Brain microvascular endothelial cell (primary cell): ENCODE results near the gene UCP1.

Source experiments
- DNase-seq: peaks from one replicate; pipeline ENCODE4 v3.0.0-alpha.2; 2020
- H3K27ac ChIP-seq: fragments of 250-450 bp; sonication (Bioruptor Pico); 2 replicates; pipeline ENCODE4 v1.5.1; 2020; ENCODE audit warnings: mild to moderate bottlenecking, moderate library complexity
- H3K27me3 ChIP-seq: fragments of 250-450 bp; sonication (Bioruptor Pico); replicated peaks from 2 replicates; pipeline ENCODE4 v1.5.1; 2020; ENCODE audit warnings: mild to moderate bottlenecking
- H3K36me3 ChIP-seq: fragments of 250-450 bp; sonication (Bioruptor Pico); replicated peaks from 2 replicates; pipeline ENCODE4 v1.5.1; 2020; ENCODE audit warnings: mild to moderate bottlenecking
- H3K4me3 ChIP-seq: 2 replicates; pipeline ENCODE4 v1.5.1; 2011; ENCODE audit warnings: low read depth, mild to moderate bottlenecking, control low read depth, low read length, moderate library complexity
- in situ Hi-C: cut with HindIII; loops from 2 replicates; pipeline ENCODE4 v1.10.0; 2017; ENCODE audit warnings: low sequenced_read_pairs, low pct_ligation_motif_present
- TF ChIP-seq, protein P1 (sequence below): IDR thresholded peaks from 2 replicates; pipeline ENCODE4 v1.5.1; 2011; ENCODE audit warnings: low read depth, mild to moderate bottlenecking, moderate library complexity, low read length, control low read depth, inconsistent platforms; ENCODE audit errors: missing control alignments

UCP1 gene

DNA sequence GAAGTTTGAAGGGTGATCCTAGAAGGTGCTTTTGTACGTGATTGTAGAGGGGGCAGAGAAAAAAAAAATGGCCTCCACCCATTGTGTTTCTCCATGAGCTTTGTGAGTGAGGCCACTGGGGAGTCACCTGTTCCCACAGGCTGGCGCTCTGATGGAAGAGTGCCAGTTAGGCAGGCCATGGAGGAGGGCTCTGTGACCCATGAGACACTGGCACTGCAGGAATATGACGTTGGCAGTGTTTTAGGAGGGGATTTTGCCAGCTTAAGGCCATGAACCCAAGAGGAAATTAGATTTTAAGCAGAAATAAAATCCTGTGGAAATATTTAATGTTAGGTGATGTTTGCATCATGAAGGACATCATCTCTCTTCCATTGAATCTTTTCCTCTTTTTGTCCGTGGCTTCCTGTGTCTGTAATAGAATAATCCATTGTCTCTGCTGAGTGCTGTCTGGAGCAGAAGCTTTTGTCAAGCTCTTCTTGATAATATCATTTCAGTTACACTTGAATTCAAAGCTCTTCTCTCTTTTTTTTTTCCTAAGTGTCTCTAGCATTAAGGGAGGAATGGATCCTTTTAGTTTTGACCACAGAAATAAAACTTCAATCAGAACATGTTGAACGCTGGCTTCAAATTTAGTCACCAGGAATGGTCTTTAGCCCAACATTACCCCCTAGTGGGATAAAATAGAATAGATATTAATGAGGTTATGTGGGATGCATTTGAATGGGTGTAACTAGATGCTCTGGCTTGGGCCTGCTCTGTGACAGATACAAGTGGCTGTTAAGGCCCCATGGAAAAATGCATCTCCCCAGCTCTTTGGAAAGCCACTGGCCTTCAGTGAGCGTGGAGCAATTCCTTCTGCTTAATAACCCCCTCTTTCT is 41.0 kb upstream of the UCP1 start:
- TF ChIP-seq, protein P1, sequence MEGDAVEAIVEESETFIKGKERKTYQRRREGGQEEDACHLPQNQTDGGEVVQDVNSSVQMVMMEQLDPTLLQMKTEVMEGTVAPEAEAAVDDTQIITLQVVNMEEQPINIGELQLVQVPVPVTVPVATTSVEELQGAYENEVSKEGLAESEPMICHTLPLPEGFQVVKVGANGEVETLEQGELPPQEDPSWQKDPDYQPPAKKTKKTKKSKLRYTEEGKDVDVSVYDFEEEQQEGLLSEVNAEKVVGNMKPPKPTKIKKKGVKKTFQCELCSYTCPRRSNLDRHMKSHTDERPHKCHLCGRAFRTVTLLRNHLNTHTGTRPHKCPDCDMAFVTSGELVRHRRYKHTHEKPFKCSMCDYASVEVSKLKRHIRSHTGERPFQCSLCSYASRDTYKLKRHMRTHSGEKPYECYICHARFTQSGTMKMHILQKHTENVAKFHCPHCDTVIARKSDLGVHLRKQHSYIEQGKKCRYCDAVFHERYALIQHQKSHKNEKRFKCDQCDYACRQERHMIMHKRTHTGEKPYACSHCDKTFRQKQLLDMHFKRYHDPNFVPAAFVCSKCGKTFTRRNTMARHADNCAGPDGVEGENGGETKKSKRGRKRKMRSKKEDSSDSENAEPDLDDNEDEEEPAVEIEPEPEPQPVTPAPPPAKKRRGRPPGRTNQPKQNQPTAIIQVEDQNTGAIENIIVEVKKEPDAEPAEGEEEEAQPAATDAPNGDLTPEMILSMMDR: peak; percentile 46
- in situ Hi-C loops: no loop called here
- DNase-seq: peak; percentile 28

GRCh38 chr4:140607852-140608251 is 39.1 kb upstream of the UCP1 start:
- DNase-seq: no peak
- in situ Hi-C loops: no loop called here
- no peak overlapping the region for H3K4me3 ChIP-seq
- TF ChIP-seq, protein P1: no peak
- no peak overlapping the region for H3K27ac ChIP-seq
- no peaks in the 10 kb centered on the region for H3K36me3 ChIP-seq
- H3K27me3 ChIP-seq: no peaks in the 10 kb centered on the region

More for the DNA sequence above, 41.0 kb upstream of the UCP1 start:
- Histone ChIP-seq H3K27me3 (no peaks in the 10 kb centered on the region), H3K4me3 (no peak overlapping the region), H3K36me3 (no peaks in the 10 kb centered on the region), H3K27ac (no peak overlapping the region)

- no peak for DNase-seq
- TF ChIP-seq, protein P1: no peak
- H3K27ac ChIP-seq: no peak overlapping the region
- peaks cover 2% of the 10 kb centered on the region for H3K27me3 ChIP-seq
- H3K4me3 ChIP-seq: no peak overlapping the region
- in situ Hi-C loops: no loop called here
- H3K36me3 ChIP-seq: no peaks in the 10 kb centered on the region
These were observed 35.8 kb upstream of the UCP1 start for GRCh38 chr4:140604544-140604943.

DNA sequence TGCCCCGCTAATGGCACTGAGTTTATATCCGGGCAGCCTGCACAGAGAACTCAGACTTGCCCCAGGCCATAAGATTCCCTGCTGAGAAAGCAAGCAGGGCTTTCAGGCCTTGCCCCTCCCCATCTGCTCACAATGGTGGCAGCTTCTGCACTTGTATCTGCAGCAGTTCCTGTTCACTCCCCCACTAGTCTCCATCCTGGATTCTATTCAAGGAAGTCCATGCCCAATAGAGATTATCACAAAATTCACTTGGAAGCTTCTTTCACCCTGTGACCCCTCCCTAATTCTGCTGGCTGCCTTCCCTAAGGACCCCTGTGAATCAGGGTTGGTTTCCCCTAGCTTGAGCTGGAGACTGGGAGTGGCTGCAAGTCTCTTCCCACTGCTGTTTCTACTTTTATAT is 34.5 kb upstream of the UCP1 start:
- Histone ChIP-seq H3K4me3 (no peak overlapping the region), H3K27me3 (peaks cover 2% of the 10 kb centered on the region), H3K27ac (no peak overlapping the region), H3K36me3 (no peaks in the 10 kb centered on the region)
- no peak for DNase-seq
- TF ChIP-seq, protein P1: no peak
- in situ Hi-C loops: no loop called here

- Histone ChIP-seq H3K27ac (no peak overlapping the region), H3K27me3 (peaks cover 2% of the 10 kb centered on the region), H3K36me3 (no peaks in the 10 kb centered on the region), H3K4me3 (no peak overlapping the region)
- no peak for DNase-seq
- in situ Hi-C loops: no loop called here
- TF ChIP-seq, protein P1: no peak
These were observed 34.0 kb upstream of the UCP1 start for GRCh38 chr4:140602714-140603113.
